HEK293 (cell line): ENCODE results near the gene NCK2.

Experiments used
- CTCF ChIA-PET: fragments of 350-600 bp; formaldehyde crosslinking; extraction: SDS; loops from one replicate; lab custom pipeline; 2021; ENCODE audit warnings: antibody characterized with exemption; lab: Yijun Ruan, JAX
- POLR2A ChIA-PET: fragments of 300-600 bp; formaldehyde crosslinking; extraction: SDS; loops from one replicate; lab custom pipeline; 2020; ENCODE audit warnings: antibody characterized with exemption, inconsistent platforms; lab: Yijun Ruan, JAX
- H3K27ac ChIP-seq: fragments of 200-500 bp; sonication (Bioruptor generic); 2 replicates; pipeline ENCODE4 v1.5.1; 2014; ENCODE audit warnings: low read depth, low read length, control low read depth, inconsistent platforms; ENCODE audit errors: extremely low read depth
- H3K36me3 ChIP-seq, 2 experiments: fragments of 200-500 bp in 1 of 2; sonication (Bioruptor generic) in 1 of 2; 1 replicate in 1 of 2; 2 replicates in 1 of 2; pipeline ENCODE4 v1.5.1; 2014 to 2017; ENCODE audit warnings: inconsistent platforms in 2 of 2, low read length in 2 of 2; ENCODE audit not compliant: control insufficient read depth in 2 of 2, insufficient read depth in 1 of 2
- H3K4me1 ChIP-seq: fragments of 200-500 bp; sonication (Bioruptor generic); 2 replicates; pipeline ENCODE4 v1.5.1; 2014; ENCODE audit warnings: mild to moderate bottlenecking, low read length, inconsistent platforms; ENCODE audit not compliant: control insufficient read depth, insufficient read depth
- H3K4me3 ChIP-seq: 2 replicates; pipeline ENCODE4 v1.5.1; 2011; ENCODE audit warnings: low read depth, mild to moderate bottlenecking, control low read depth, low read length, moderate library complexity
- H3K9me3 ChIP-seq: fragments of 200-500 bp; sonication (Bioruptor generic); 2 replicates; pipeline ENCODE4 v1.5.1; 2014; ENCODE audit warnings: low read depth, low read length, inconsistent platforms; ENCODE audit not compliant: control insufficient read depth, insufficient read depth
- ELK4 ChIP-seq: IDR thresholded peaks from 2 replicates; pipeline ENCODE4 v1.6.1; 2011; ENCODE audit warnings: mild to moderate bottlenecking, low read depth, low read length, borderline replicate concordance
- FEZF1 ChIP-seq: fragments of 450-650 bp; formaldehyde crosslinking; IDR thresholded peaks from 2 replicates; pipeline ENCODE4 v1.5.1; 2016; ENCODE audit warnings: missing biosample characterization, missing genetic modification characterization
- MYNN ChIP-seq: fragments of 450-650 bp; formaldehyde crosslinking; IDR thresholded peaks from 2 replicates; pipeline ENCODE4 v1.5.1; 2016; ENCODE audit warnings: missing biosample characterization, missing genetic modification characterization, borderline replicate concordance
- OSR2 ChIP-seq: fragments of 450-650 bp; formaldehyde crosslinking; IDR thresholded peaks from 2 replicates; pipeline ENCODE4 v1.5.1; 2016; ENCODE audit warnings: missing biosample characterization, missing genetic modification characterization
- PATZ1 ChIP-seq: fragments of 450-650 bp; formaldehyde crosslinking; IDR thresholded peaks from 2 replicates; pipeline ENCODE4 v1.5.1; 2016; ENCODE audit warnings: missing biosample characterization, missing genetic modification characterization
- PRDM10 ChIP-seq: fragments of 450-650 bp; formaldehyde crosslinking; IDR thresholded peaks from 2 replicates; pipeline ENCODE4 v1.5.1; 2016; ENCODE audit warnings: missing biosample characterization, missing genetic modification characterization
- REST ChIP-seq: fragments of 450-650 bp; formaldehyde crosslinking; IDR thresholded peaks from 2 replicates; pipeline ENCODE4 v1.5.1; 2016; ENCODE audit warnings: missing biosample characterization, missing genetic modification characterization
- TRIM28 ChIP-seq: IDR thresholded peaks from 2 replicates; pipeline ENCODE4 v1.6.1; 2011; ENCODE audit warnings: low read length, control low read depth, borderline replicate concordance
- ZBTB20 ChIP-seq: fragments of 450-650 bp; formaldehyde crosslinking; IDR thresholded peaks from 2 replicates; pipeline ENCODE4 v1.5.1; 2016; ENCODE audit warnings: missing biosample characterization, missing genetic modification characterization
- ZBTB49 ChIP-seq: fragments of 450-650 bp; formaldehyde crosslinking; IDR thresholded peaks from 2 replicates; pipeline ENCODE4 v1.5.1; 2016; ENCODE audit warnings: missing biosample characterization, missing genetic modification characterization, low read depth
- ZIC2 ChIP-seq: fragments of 450-650 bp; formaldehyde crosslinking; IDR thresholded peaks from 2 replicates; pipeline ENCODE4 v1.5.1; 2016; ENCODE audit warnings: missing biosample characterization, missing genetic modification characterization
- ZNF211 ChIP-seq: fragments of 450-650 bp; formaldehyde crosslinking; IDR thresholded peaks from 2 replicates; pipeline ENCODE4 v1.5.1; 2016; ENCODE audit warnings: low read depth, missing biosample characterization, missing genetic modification characterization
- ZNF239 ChIP-seq: fragments of 450-650 bp; formaldehyde crosslinking; IDR thresholded peaks from 2 replicates; pipeline ENCODE4 v1.5.1; 2016; ENCODE audit warnings: missing biosample characterization, missing genetic modification characterization
- ZNF404 ChIP-seq: fragments of 450-650 bp; formaldehyde crosslinking; IDR thresholded peaks from 2 replicates; pipeline ENCODE4 v1.5.1; 2017; ENCODE audit warnings: missing biosample characterization, missing genetic modification characterization
- ZNF529 ChIP-seq: fragments of 450-650 bp; formaldehyde crosslinking; IDR thresholded peaks from 2 replicates; pipeline ENCODE4 v1.5.1; 2017; ENCODE audit warnings: missing genetic modification characterization, missing biosample characterization; ENCODE audit not compliant: insufficient replicate concordance
- ZNF530 ChIP-seq: fragments of 450-650 bp; formaldehyde crosslinking; IDR thresholded peaks from 2 replicates; pipeline ENCODE4 v1.5.1; 2016; ENCODE audit warnings: low read depth, missing biosample characterization, missing genetic modification characterization
- ZNF544 ChIP-seq: fragments of 450-650 bp; formaldehyde crosslinking; IDR thresholded peaks from 2 replicates; pipeline ENCODE4 v1.5.0; 2017; ENCODE audit warnings: missing biosample characterization, missing genetic modification characterization
- ZNF600 ChIP-seq: fragments of 450-650 bp; formaldehyde crosslinking; IDR thresholded peaks from 2 replicates; pipeline ENCODE4 v1.5.1; 2016; ENCODE audit warnings: missing biosample characterization, missing genetic modification characterization
- ZNF610 ChIP-seq: fragments of 450-650 bp; formaldehyde crosslinking; IDR thresholded peaks from 2 replicates; pipeline ENCODE4 v1.5.1; 2016; ENCODE audit warnings: missing biosample characterization, missing genetic modification characterization, borderline replicate concordance
- ZNF629 ChIP-seq: fragments of 450-650 bp; formaldehyde crosslinking; IDR thresholded peaks from 2 replicates; pipeline ENCODE4 v1.5.1; 2017; ENCODE audit warnings: missing biosample characterization, missing genetic modification characterization
- ZNF768 ChIP-seq: fragments of 450-650 bp; formaldehyde crosslinking; IDR thresholded peaks from 2 replicates; pipeline ENCODE4 v1.5.1; 2018; ENCODE audit warnings: missing biosample characterization, mild to moderate bottlenecking, missing genetic modification characterization
- ZNF830 ChIP-seq: fragments of 450-650 bp; IDR thresholded peaks from 2 replicates; pipeline ENCODE4 v1.5.0; 2018; ENCODE audit warnings: missing biosample characterization, missing genetic modification characterization, low read depth, mild to moderate bottlenecking, moderate library complexity

The NCK2 gene

GRCh38 chr2:105814291-105814940 lies 69.7 kb downstream of the NCK2 start:
- CTCF ChIA-PET = no interaction called here
- POLR2A ChIA-PET = no interaction called here
- Histone ChIP-seq H3K27ac (no peak overlapping the region), H3K9me3 (no peaks in the 10 kb centered on the region), H3K4me1 (peaks cover 2% of the 10 kb centered on the region; the same call in 1 of the 2 replicates), H3K4me3 (no peak overlapping the region), H3K36me3 (peaks cover 3 to 14% of the 10 kb centered on the region in 2 experiments; a peak in 1 of 3 replicates)
- TF ChIP-seq ZNF211 (tag by site-specific recombination) = no peak
- TF ChIP-seq MYNN (tag by site-specific recombination) = no peak
- no peak for TF ChIP-seq ZNF610 (tag by site-specific recombination)
- TF ChIP-seq PATZ1 = no peak
- no peak for TF ChIP-seq ZNF529 (tag by site-specific recombination)

- CTCF ChIA-PET = no interaction called here
- POLR2A ChIA-PET = no interaction called here
- H3K4me1 ChIP-seq = peaks cover 2% of the 10 kb centered on the region; the same call in 1 of the 2 replicates
These were observed 70.7 kb downstream of the NCK2 start for GRCh38 chr2:105815401-105815800.

More at GRCh38 chr2:105815401-105815800, 70.7 kb downstream of the NCK2 start:
- no peak for TF ChIP-seq OSR2 (tag by site-specific recombination)
- no peak for TF ChIP-seq ZBTB49
- TF ChIP-seq ZNF544 (tag by site-specific recombination) = no peak
- no peak for TF ChIP-seq FEZF1
- TF ChIP-seq TRIM28 = no peak
- TF ChIP-seq ZNF404 (tag by site-specific recombination) = no peak
- no peak for TF ChIP-seq ZNF768
- TF ChIP-seq ZIC2 = no peak
- no peak for TF ChIP-seq REST (tag by site-specific recombination)
- TF ChIP-seq ZBTB20 = no peak
- no peak for TF ChIP-seq ZNF239 (tag by site-specific recombination)
- no peak for TF ChIP-seq ZNF629 (tag by site-specific recombination)
- no peak for TF ChIP-seq ZNF830 (tag by site-specific recombination)
- TF ChIP-seq PRDM10 (tag by site-specific recombination) = no peak
- TF ChIP-seq ZNF530 (tag by site-specific recombination) = no peak
- no peak for TF ChIP-seq ZNF600
- no peak for TF ChIP-seq ELK4
- peaks cover 3 to 14% of the 10 kb centered on the region in 2 experiments; a peak in 1 of 3 replicates for H3K36me3 ChIP-seq
- H3K4me3 ChIP-seq = no peak overlapping the region
- H3K9me3 ChIP-seq = no peaks in the 10 kb centered on the region
- H3K27ac ChIP-seq = no peak overlapping the region
